ENCODE data around the gene ACOX3. TPM values are rescaled to one million over a fixed set of nuclear protein-coding genes. Genes with fewer than 3 reads are reported as not detected.

The ACOX3 gene
- total and polyA plus RNA-seq, 4 donors = 15.6 to 32.2 (median 21.5) TPM

DNA sequence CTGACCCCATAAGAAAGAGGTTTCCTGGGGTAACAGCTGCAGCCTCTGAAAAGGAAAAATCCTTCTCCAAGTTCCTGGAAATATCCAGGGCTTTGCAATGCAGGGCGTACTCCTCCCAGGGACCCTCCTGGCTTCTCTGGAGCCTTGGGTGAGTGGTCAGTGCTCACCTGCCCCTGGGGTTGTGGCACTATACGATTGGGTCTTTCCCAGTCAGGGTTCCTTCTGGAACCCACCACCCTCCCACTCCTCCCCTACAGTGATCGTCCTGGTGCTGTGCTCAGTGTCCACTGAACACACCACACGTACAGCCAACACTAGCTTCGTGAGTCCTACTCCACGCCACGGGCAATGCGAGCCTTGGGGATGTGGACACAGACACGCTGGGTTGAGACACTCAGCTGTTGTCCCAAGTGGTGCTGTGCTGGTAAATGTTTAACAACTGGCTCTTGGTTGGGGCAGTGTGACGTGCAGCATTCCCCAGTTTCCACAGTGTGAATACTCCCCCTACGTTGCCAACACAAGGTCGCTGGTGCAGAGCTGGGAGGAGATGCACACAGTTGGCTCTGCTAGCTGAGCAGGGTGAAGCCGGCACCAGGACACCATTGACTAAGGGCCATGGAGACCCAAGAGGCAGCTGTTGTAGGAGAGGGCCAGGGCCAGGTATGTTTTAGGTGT, 105.6 kb downstream of the ACOX3 start:
- Histone ChIP-seq H3K4me3 (no peak overlapping the region), H3K9ac (ENCODE audit: insufficient read depth in 1 of 2, low read length in 2 of 2) (no peak overlapping the region), H3K9me3 (ENCODE audit: control insufficient read depth in 4 of 4, insufficient read depth in 3 of 4, low read length in 3 of 4) (peaks cover 0 to 5% (median 0%) of the 10 kb centered on the region in 4 donors), H3K27me3 (ENCODE audit: control insufficient read depth in 3 of 3, insufficient read depth in 3 of 3, low read length in 2 of 3) (no peaks in the 10 kb centered on the region), H3K27ac (ENCODE audit: low read depth in 1 of 2, low read length in 1 of 2) (no peak overlapping the region), H3K36me3 (ENCODE audit: control insufficient read depth in 4 of 4, insufficient read depth in 4 of 4, low read length in 4 of 4) (no peaks in the 10 kb centered on the region), H3K4me1 (ENCODE audit: control insufficient read depth in 5 of 5, insufficient read depth in 5 of 5, low read length in 5 of 5) (peaks cover 0 to 4% (median 0%) of the 10 kb centered on the region in 5 donors)
- TF ChIP-seq, protein P1, sequence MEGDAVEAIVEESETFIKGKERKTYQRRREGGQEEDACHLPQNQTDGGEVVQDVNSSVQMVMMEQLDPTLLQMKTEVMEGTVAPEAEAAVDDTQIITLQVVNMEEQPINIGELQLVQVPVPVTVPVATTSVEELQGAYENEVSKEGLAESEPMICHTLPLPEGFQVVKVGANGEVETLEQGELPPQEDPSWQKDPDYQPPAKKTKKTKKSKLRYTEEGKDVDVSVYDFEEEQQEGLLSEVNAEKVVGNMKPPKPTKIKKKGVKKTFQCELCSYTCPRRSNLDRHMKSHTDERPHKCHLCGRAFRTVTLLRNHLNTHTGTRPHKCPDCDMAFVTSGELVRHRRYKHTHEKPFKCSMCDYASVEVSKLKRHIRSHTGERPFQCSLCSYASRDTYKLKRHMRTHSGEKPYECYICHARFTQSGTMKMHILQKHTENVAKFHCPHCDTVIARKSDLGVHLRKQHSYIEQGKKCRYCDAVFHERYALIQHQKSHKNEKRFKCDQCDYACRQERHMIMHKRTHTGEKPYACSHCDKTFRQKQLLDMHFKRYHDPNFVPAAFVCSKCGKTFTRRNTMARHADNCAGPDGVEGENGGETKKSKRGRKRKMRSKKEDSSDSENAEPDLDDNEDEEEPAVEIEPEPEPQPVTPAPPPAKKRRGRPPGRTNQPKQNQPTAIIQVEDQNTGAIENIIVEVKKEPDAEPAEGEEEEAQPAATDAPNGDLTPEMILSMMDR (IDR thresholded peaks at IDR 0.05; ENCODE audit: control extremely low read depth, extremely low read depth) = no peak
- WGBS, 2 donors = 74 to 85% methylated on average over 13 of the region's 13 CpGs
- peak in 2 of 3 donors; percentile 48 to 52 for DNase-seq
- ATAC-seq (ENCODE audit: insufficient read depth, low FRiP score) = no peak

DNA sequence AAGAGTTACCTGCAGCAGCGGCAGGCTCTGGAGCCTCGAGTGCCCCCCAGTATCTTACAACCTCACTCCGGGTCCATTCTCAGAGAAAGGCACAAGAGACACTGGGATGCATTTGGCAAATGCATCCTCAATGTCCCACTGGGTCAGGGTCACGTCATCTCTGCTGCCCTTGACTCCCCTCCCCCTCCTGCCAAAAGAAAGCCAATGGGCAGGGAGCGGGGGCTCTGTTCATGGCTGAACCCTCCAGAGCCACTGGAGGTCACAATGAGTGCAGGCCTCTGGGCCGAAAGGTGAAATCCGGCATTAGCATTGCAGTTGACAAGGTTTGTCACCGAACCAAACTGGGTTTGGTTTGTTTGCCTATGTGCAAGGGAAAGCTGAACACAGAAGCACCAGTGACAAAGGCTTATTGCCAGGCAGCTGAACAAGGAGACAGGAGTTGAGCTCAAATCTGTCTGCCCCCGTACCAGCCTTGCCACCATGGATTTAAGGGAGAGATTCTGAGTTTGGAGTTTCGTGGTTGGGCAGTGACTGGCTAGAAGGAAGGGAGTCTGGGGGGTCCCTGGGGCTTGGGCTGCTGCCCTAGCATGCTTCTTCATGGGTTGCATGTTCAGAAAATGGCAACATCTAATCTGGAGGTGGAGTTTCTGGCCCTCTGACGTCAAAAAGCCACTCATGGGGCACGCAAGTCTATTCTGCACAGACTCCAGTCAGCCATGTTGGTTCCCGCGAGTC, 106.6 kb downstream of the ACOX3 start:
- DNase-seq (no peak), ATAC-seq (ENCODE audit: insufficient read depth, low FRiP score) (no peak)
- TF ChIP-seq, protein P1 (IDR thresholded peaks at IDR 0.05; ENCODE audit: control extremely low read depth, extremely low read depth) = no peak
- Histone ChIP-seq H3K36me3 (ENCODE audit: control insufficient read depth in 4 of 4, insufficient read depth in 4 of 4, low read length in 4 of 4) (no peaks in the 10 kb centered on the region), H3K9me3 (ENCODE audit: control insufficient read depth in 4 of 4, insufficient read depth in 3 of 4, low read length in 3 of 4) (peaks cover 0 to 5% (median 0%) of the 10 kb centered on the region in 4 donors), H3K27ac (ENCODE audit: low read depth in 1 of 2, low read length in 1 of 2) (no peak overlapping the region), H3K27me3 (ENCODE audit: control insufficient read depth in 3 of 3, insufficient read depth in 3 of 3, low read length in 2 of 3) (no peaks in the 10 kb centered on the region), H3K4me3 (no peak overlapping the region), H3K4me1 (ENCODE audit: control insufficient read depth in 5 of 5, insufficient read depth in 5 of 5, low read length in 5 of 5) (peaks cover 0 to 4% (median 0%) of the 10 kb centered on the region in 5 donors), H3K9ac (ENCODE audit: insufficient read depth in 1 of 2, low read length in 2 of 2) (no peak overlapping the region)
- WGBS, 2 donors = 81 to 94% methylated on average over 14 of the region's 14 CpGs

DNA sequence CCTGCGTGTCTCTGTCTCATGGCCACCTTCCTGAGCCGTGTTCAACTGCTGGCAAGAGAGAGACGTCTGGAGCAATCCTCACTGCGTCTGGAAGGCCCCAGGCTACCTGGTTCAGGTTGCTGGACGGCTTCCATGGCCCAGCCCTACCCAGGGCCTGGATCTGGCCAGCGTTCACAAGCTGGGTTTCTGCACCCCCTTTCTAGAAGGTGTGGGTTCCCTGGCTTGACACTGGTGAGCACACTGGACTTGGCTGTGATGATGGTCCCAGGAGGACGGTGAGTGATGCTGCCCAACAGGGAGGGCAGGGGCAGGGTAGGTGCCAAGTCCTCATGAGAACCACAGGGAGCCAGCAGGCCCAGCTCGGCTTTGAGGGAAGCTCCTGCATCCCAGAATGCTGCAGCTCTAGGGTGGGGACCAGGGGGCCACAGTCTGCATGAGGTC, 107.6 kb downstream of the ACOX3 start:
- H3K9ac ChIP-seq (ENCODE audit: insufficient read depth in 1 of 2, low read length in 2 of 2) = no peak overlapping the region
- H3K36me3 ChIP-seq (ENCODE audit: control insufficient read depth in 4 of 4, insufficient read depth in 4 of 4, low read length in 4 of 4) = no peaks in the 10 kb centered on the region
- peaks cover 0 to 4% (median 0%) of the 10 kb centered on the region in 5 donors for H3K4me1 ChIP-seq (ENCODE audit: control insufficient read depth in 5 of 5, insufficient read depth in 5 of 5, low read length in 5 of 5)
- TF ChIP-seq, protein P1 (IDR thresholded peaks at IDR 0.05; ENCODE audit: control extremely low read depth, extremely low read depth) = no peak
- 77 to 84% methylated on average over 8 of the region's 8 CpGs for WGBS, 2 donors
- no peak overlapping the region for H3K27ac ChIP-seq (ENCODE audit: low read depth in 1 of 2, low read length in 1 of 2)
- no peak for DNase-seq
- peaks cover 0 to 5% (median 0%) of the 10 kb centered on the region in 4 donors for H3K9me3 ChIP-seq (ENCODE audit: control insufficient read depth in 4 of 4, insufficient read depth in 3 of 4, low read length in 3 of 4)
- no peaks in the 10 kb centered on the region for H3K27me3 ChIP-seq (ENCODE audit: control insufficient read depth in 3 of 3, insufficient read depth in 3 of 3, low read length in 2 of 3)
- ATAC-seq (ENCODE audit: insufficient read depth, low FRiP score) = no peak
- no peak overlapping the region for H3K4me3 ChIP-seq
